ENCODE results near the gene COTL1. TPM values are rescaled to one million over a fixed set of nuclear protein-coding genes. Genes with fewer than 3 reads are reported as not detected.

The COTL1 gene
- total RNA-seq, 1 experiment from 2014 or later = 24.8 TPM

DNA sequence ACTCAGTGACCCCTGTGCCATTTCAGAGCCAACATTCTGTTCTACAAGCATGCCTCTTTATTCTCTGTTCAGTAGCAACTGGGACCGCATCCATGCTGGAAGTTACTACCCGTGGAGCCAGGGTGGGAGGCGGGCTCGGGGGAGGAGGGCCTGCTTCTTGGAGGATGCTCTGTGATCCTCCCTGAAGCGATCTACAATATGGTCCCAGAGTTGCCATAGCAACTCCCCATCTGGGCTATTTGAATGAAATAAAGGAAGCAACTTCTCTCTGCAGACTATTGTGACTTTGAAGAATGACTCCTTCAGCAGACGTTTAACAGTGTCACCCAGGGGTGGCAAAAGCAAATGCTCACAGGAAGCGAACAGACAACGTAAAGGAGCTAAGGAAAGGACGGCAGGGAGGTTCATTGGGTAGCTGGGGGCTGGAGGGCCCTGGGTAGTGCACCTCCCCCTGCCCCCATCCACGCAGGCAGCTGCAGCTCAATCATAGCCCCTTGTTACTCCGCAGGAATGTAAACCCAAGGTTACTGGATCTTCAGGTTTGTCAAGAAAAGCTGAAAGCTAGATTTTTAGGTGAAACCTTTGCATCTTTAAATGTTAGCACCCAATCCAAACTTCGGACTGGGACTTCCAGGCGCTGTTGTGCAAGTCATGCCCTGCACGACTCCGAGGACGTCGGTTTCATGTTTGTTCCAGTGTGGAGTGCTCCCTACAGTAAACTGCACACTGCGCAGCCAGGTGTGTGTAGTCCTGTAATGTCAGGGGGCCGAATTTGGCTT, 62.3 kb downstream of the COTL1 start:
- DNase-seq = no peak
- no peaks in the 10 kb centered on the region for H3K9me3 ChIP-seq (replicated peaks)
- H3K36me3 ChIP-seq = no peaks in the 10 kb centered on the region
- H3K27me3 ChIP-seq = no peaks in the 10 kb centered on the region
- H3K4me3 ChIP-seq = no peak overlapping the region
- H3K27ac ChIP-seq = no peak overlapping the region
- no peaks in the 10 kb centered on the region for H3K4me1 ChIP-seq

- no peaks in the 10 kb centered on the region for H3K9me3 ChIP-seq (replicated peaks)
- no peak overlapping the region for H3K27ac ChIP-seq
- no peak overlapping the region for H3K4me3 ChIP-seq
- no peaks in the 10 kb centered on the region for H3K27me3 ChIP-seq
- no peaks in the 10 kb centered on the region for H3K4me1 ChIP-seq
- H3K36me3 ChIP-seq = no peaks in the 10 kb centered on the region
- no peak for DNase-seq
These were observed 63.1 kb downstream of the COTL1 start for GRCh38 chr16:84554627-84555328.

GRCh38 chr16:84553873-84554399, 63.9 kb downstream of the COTL1 start:
- H3K4me1 ChIP-seq = no peaks in the 10 kb centered on the region
- no peaks in the 10 kb centered on the region for H3K27me3 ChIP-seq
- no peak for DNase-seq
- H3K4me3 ChIP-seq = no peak overlapping the region
- no peaks in the 10 kb centered on the region for H3K36me3 ChIP-seq
- H3K9me3 ChIP-seq (replicated peaks) = no peaks in the 10 kb centered on the region
- no peak overlapping the region for H3K27ac ChIP-seq

GRCh38 chr16:84552135-84552534, 65.7 kb downstream of the COTL1 start:
- no peak for DNase-seq
- no peaks in the 10 kb centered on the region for H3K36me3 ChIP-seq
- no peaks in the 10 kb centered on the region for H3K9me3 ChIP-seq (replicated peaks)
- H3K27ac ChIP-seq = no peak overlapping the region
- H3K4me3 ChIP-seq = no peak overlapping the region
- H3K27me3 ChIP-seq = no peaks in the 10 kb centered on the region
- no peaks in the 10 kb centered on the region; the same call in 1 of the 2 replicates for H3K4me1 ChIP-seq

GRCh38 chr16:84550096-84550495, 67.8 kb downstream of the COTL1 start:
- no peak overlapping the region for H3K27ac ChIP-seq
- no peaks in the 10 kb centered on the region for H3K36me3 ChIP-seq
- no peak for DNase-seq
- no peak overlapping the region for H3K4me3 ChIP-seq
- H3K4me1 ChIP-seq = no peaks in the 10 kb centered on the region; the same call in 1 of the 2 replicates
- no peaks in the 10 kb centered on the region for H3K9me3 ChIP-seq (replicated peaks)
- no peaks in the 10 kb centered on the region for H3K27me3 ChIP-seq

- no peaks in the 10 kb centered on the region for H3K9me3 ChIP-seq (replicated peaks)
- H3K4me1 ChIP-seq = no peaks in the 10 kb centered on the region; the same call in 1 of the 2 replicates
- no peaks in the 10 kb centered on the region for H3K27me3 ChIP-seq
- H3K4me3 ChIP-seq = no peak overlapping the region
- H3K27ac ChIP-seq = no peak overlapping the region
- no peak for DNase-seq
- H3K36me3 ChIP-seq = no peaks in the 10 kb centered on the region
These were observed 68.7 kb downstream of the COTL1 start for GRCh38 chr16:84548971-84549844.

GRCh38 chr16:84548508-84548907, 69.4 kb downstream of the COTL1 start:
- Histone ChIP-seq H3K27me3 (no peaks in the 10 kb centered on the region), H3K27ac (no peak overlapping the region)

GRCh38 chr16:84547546-84548061, 70.3 kb downstream of the COTL1 start:
- DNase-seq = peak in 1 of 2 experiments; percentile 37
- Histone ChIP-seq H3K4me3 (no peak overlapping the region), H3K9me3 (replicated peaks) (no peaks in the 10 kb centered on the region), H3K27me3 (no peaks in the 10 kb centered on the region), H3K36me3 (no peaks in the 10 kb centered on the region), H3K4me1 (peaks cover 4% of the 10 kb centered on the region), H3K27ac (no peak overlapping the region)

More at GRCh38 chr16:84548508-84548907, 69.4 kb downstream of the COTL1 start:
- peaks cover 4% of the 10 kb centered on the region for H3K4me1 ChIP-seq
- H3K9me3 ChIP-seq (replicated peaks) = no peaks in the 10 kb centered on the region
- DNase-seq = no peak
- H3K4me3 ChIP-seq = no peak overlapping the region
- H3K36me3 ChIP-seq = no peaks in the 10 kb centered on the region

DNA sequence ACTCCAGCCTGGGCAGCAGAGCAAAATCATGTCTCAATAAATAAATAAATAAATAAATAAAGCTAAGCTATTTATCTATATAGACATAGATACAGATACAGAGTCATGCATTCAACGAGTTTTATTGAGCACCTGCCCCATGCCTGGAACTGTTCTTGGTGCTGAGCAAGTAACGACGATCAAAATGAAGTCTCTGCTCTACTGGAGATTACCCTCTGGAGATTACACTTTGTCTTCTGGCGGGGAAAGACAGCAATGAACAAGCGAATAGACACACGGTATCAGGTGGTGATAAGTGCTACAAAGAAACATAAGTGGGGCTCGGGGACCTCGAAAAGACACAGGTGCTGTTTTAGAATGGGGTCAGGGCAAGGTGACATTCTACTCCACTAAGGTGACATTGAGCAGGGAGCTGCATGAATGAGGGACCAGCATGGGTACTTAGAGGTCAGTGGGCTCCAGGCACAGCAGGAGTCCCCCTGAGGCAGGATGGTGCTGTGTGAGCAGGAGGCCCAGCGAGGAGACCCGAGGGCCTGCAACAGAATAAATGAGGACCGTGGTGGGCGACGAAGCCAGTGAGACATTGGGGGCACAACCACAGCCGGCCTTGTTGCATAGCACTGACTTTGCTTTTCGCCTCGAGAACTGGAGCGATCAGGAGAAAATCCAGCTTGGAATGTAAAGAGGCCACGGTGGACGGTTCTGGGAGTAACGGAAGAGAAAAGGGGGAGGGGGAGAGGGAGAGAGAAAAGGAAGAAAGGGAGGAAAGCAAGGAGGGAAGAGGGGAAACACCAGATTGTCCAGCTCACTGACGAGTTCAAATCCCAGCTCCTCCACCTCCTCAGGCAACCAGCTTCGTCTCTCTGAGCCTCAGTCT, 71.0 kb downstream of the COTL1 start:
- Histone ChIP-seq H3K4me3 (no peak overlapping the region), H3K36me3 (no peaks in the 10 kb centered on the region), H3K9me3 (replicated peaks) (no peaks in the 10 kb centered on the region), H3K27me3 (no peaks in the 10 kb centered on the region), H3K27ac (no peak overlapping the region), H3K4me1 (peaks cover 4% of the 10 kb centered on the region)
- DNase-seq = no peak

GRCh38 chr16:84545114-84545737, 72.7 kb downstream of the COTL1 start:
- Histone ChIP-seq H3K36me3 (no peaks in the 10 kb centered on the region), H3K4me3 (no peak overlapping the region), H3K27ac (no peak overlapping the region), H3K9me3 (replicated peaks) (no peaks in the 10 kb centered on the region), H3K27me3 (no peaks in the 10 kb centered on the region), H3K4me1 (peaks cover 4% of the 10 kb centered on the region)
- DNase-seq = no peak

GRCh38 chr16:84544031-84544773, 73.7 kb downstream of the COTL1 start:
- H3K9me3 ChIP-seq (replicated peaks) = no peaks in the 10 kb centered on the region
- peak overlapping the region; percentile 8; the same call in 1 of the 2 replicates for H3K4me3 ChIP-seq
- no peaks in the 10 kb centered on the region for H3K27me3 ChIP-seq
- H3K36me3 ChIP-seq = no peaks in the 10 kb centered on the region
- peaks cover 4% of the 10 kb centered on the region for H3K4me1 ChIP-seq
- no peak overlapping the region for H3K27ac ChIP-seq
- peak; percentile 38 to 57 for DNase-seq

DNA sequence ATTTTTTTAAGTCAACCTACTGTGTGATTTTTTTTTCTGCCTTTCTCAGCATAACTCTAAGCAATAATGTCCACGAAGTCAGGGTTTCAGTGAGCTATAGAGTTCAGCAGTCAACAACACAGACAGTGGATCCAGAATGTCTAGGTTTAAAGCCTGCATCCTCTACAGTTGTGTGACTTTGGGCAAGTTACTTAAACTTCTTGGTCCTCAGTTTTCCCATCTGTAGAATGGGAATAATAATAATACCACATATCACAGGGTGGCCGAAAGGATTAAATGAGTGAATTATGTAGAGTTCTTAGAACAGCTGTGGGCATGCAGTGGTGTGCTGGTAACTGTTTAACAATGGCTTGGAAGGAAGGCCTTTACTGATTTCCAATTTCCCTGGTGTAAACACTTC, 74.6 kb downstream of the COTL1 start:
- DNase-seq = no peak
- Histone ChIP-seq H3K4me3 (no peak overlapping the region), H3K27me3 (no peaks in the 10 kb centered on the region), H3K9me3 (replicated peaks) (no peaks in the 10 kb centered on the region), H3K4me1 (peaks cover 7% of the 10 kb centered on the region), H3K36me3 (no peaks in the 10 kb centered on the region), H3K27ac (no peak overlapping the region)
